HCT116 (cell line): ENCODE results near the gene BCL11A. TPM values are rescaled to one million over a fixed set of nuclear protein-coding genes. Genes with fewer than 3 reads are reported as not detected.

ENCODE experiments used
- ATAC-seq: fragments of 200-7000 bp; cut with Tn5 transposase; 2 replicates; pipeline ENCODE4 v1.9.1; 2020; ENCODE audit warnings: mild to moderate bottlenecking, moderate library complexity
- BruUV-seq: library from RNA; stranded (reverse); fragments of 400-500 nt; replicated peaks from 2 replicates; lab custom pipeline; 2021; lab: Mats Ljungman, UMichigan
- CTCF ChIA-PET: fragments of 300-600 bp; sonication (Branson Sonifier 250); formaldehyde crosslinking; loops from one replicate; lab custom pipeline; 2021; ENCODE audit warnings: antibody characterized with exemption; lab: Charles Lee
- POLR2A ChIA-PET: fragments of 300-600, 350-600 bp; sonication (Branson Sonifier 250); formaldehyde crosslinking; loops from one replicate; lab custom pipeline; 2021; ENCODE audit warnings: antibody characterized with exemption; lab: Charles Lee
- RAD21 ChIA-PET, 2 experiments: fragments of 300-600 bp; sonication (Branson Sonifier 250); formaldehyde crosslinking; loops; one replicate each; lab custom pipeline; 2023; ENCODE audit warnings: low total read pairs in 2 of 2; ENCODE audit not compliant: uncharacterized antibody in 2 of 2, unreplicated experiment in 2 of 2, low non-redundant PET in 1 of 2; lab: Charles Lee
- DNase-seq: peaks from one replicate; pipeline ENCODE4 v3.0.0-alpha.2; 2010; ENCODE audit warnings: low read depth, low spot score
- H2AFZ ChIP-seq: fragments of 200-600 bp; shearing (Covaris generic), sonication (generic); 2 replicates; pipeline ENCODE4 v1.6.1; 2017; ENCODE audit warnings: low read depth, mixed run types, mixed read lengths, antibody characterized with exemption, low read length; ENCODE audit not compliant: poor library complexity, severe bottlenecking
- H3K27ac ChIP-seq: 2 replicates; pipeline ENCODE4 v1.5.1; 2012; ENCODE audit warnings: low read depth, low read length
- H3K27me3 ChIP-seq: fragments of 200-600 bp; sonication (generic); 2 replicates; pipeline ENCODE4 v1.6.1; 2016; ENCODE audit warnings: mixed run types, low read length, mixed read lengths; ENCODE audit not compliant: insufficient read depth
- H3K36me3 ChIP-seq, 2 experiments: fragments of 200-500 bp in 1 of 2; fragments of 200-600 bp in 1 of 2; sonication (Bioruptor generic) in 1 of 2; sonication (generic) in 1 of 2; 2 replicates each; pipeline versions ENCODE4 v1.5.1 to v1.6.1; 2014 to 2016; ENCODE audit warnings: low read length in 2 of 2, inconsistent platforms in 1 of 2, mixed read lengths in 1 of 2, mixed run types in 1 of 2; ENCODE audit not compliant: insufficient read depth in 2 of 2, control insufficient read depth in 1 of 2
- H3K4me1 ChIP-seq, 2 experiments: fragments of 200-600 bp in 1 of 2; sonication (generic) in 1 of 2; 2 replicates each; pipeline versions ENCODE4 v1.5.1 to v1.6.1; 2012 to 2017; ENCODE audit warnings: low read length in 2 of 2, inconsistent platforms in 1 of 2, mild to moderate bottlenecking in 1 of 2, mixed read lengths in 1 of 2, mixed run types in 1 of 2, moderate library complexity in 1 of 2; ENCODE audit not compliant: insufficient read depth in 2 of 2, control insufficient read depth in 1 of 2
- H3K4me2 ChIP-seq: fragments of 200-600 bp; sonication (generic); 2 replicates; pipeline ENCODE4 v1.6.1; 2017; ENCODE audit warnings: mixed run types, low read length, mixed read lengths
- H3K4me3 ChIP-seq, 2 experiments: fragments of 200-600 bp in 1 of 2; sonication (generic) in 1 of 2; replicated peaks in 1 of 2; 2 replicates each; pipeline ENCODE4 v1.5.1; 2011 to 2016; ENCODE audit warnings: low read length in 2 of 2, control low read depth in 1 of 2, low read depth in 1 of 2, mild to moderate bottlenecking in 1 of 2, mixed read lengths in 1 of 2, mixed run types in 1 of 2
- H3K79me2 ChIP-seq: fragments of 200-600 bp; sonication (generic); 2 replicates; pipeline ENCODE4 v1.6.1; 2017; ENCODE audit warnings: mild to moderate bottlenecking, mixed run types, low read length, moderate library complexity, mixed read lengths; ENCODE audit not compliant: insufficient read depth
- H3K9ac ChIP-seq: fragments of 200-600 bp; sonication (generic); 2 replicates; pipeline ENCODE4 v1.6.1; 2016; ENCODE audit warnings: low read length, mixed read lengths
- H3K9me2 ChIP-seq: fragments of 200-600 bp; sonication (generic), shearing (Covaris generic); 2 replicates; pipeline ENCODE4 v1.6.1; 2017; ENCODE audit warnings: mixed run types, mild to moderate bottlenecking, moderate library complexity; ENCODE audit not compliant: insufficient read depth
- H3K9me3 ChIP-seq, 2 experiments: fragments of 200-500 bp in 1 of 2; fragments of 200-600 bp in 1 of 2; sonication (Bioruptor generic) in 1 of 2; sonication (generic) in 1 of 2; 2 replicates each; pipeline ENCODE4 v1.6.1; 2014 to 2017; ENCODE audit warnings: low read length in 2 of 2, mixed read lengths in 2 of 2, inconsistent platforms in 1 of 2, low read depth in 1 of 2, mild to moderate bottlenecking in 1 of 2, mixed run types in 1 of 2, moderate library complexity in 1 of 2; ENCODE audit not compliant: control insufficient read depth in 1 of 2, insufficient read depth in 1 of 2
- H4K20me1 ChIP-seq: fragments of 200-600 bp; sonication (generic), shearing (Covaris generic); 2 replicates; pipeline ENCODE4 v1.6.1; 2017; ENCODE audit warnings: mixed run types, mild to moderate bottlenecking, moderate library complexity; ENCODE audit not compliant: insufficient read depth
- CBX3 ChIP-seq: IDR thresholded peaks from 2 replicates; pipeline ENCODE4 v1.6.1; 2012; ENCODE audit warnings: low read depth
- CEBPB ChIP-seq: IDR thresholded peaks from 2 replicates; pipeline ENCODE4 v1.6.1; 2012; ENCODE audit warnings: low read depth
- EZH2phosphoT487 ChIP-seq: fragments of 200-600 bp; IDR thresholded peaks from 2 replicates; pipeline ENCODE4 v1.6.1; 2018; ENCODE audit warnings: antibody characterized with exemption, borderline replicate concordance
- JUND ChIP-seq: IDR thresholded peaks from 2 replicates; pipeline ENCODE4 v1.6.1; 2012
- POLR2A ChIP-seq: IDR thresholded peaks from 2 replicates; pipeline ENCODE4 v1.7.0; 2011; ENCODE audit warnings: borderline replicate concordance; ENCODE audit not compliant: insufficient read depth, insufficient read length; ENCODE audit errors: extremely low read depth
- RAD21 ChIP-seq: IDR thresholded peaks from 2 replicates; pipeline ENCODE4 v1.6.1; 2012; ENCODE audit warnings: low read depth, mild to moderate bottlenecking
- TCF7L2 ChIP-seq: IDR thresholded peaks from 2 replicates; pipeline ENCODE4 v1.7.0; 2011; ENCODE audit warnings: borderline replicate concordance, inconsistent platforms; ENCODE audit not compliant: insufficient read depth, insufficient read length; ENCODE audit errors: extremely low read depth
- YY1 ChIP-seq: IDR thresholded peaks from 2 replicates; pipeline ENCODE4 v1.6.1; 2011; ENCODE audit warnings: low read length, low read depth, moderate library complexity, mild to moderate bottlenecking; ENCODE audit not compliant: insufficient replicate concordance; ENCODE audit errors: extremely low read depth
- ZNF274 ChIP-seq: fragments of 200-500 bp; sonication (Bioruptor generic); IDR thresholded peaks from 2 replicates; pipeline ENCODE4 v1.6.1; 2014; ENCODE audit warnings: mild to moderate bottlenecking, low read depth, low read length, inconsistent platforms
- intact Hi-C: fragments of 100-400 bp; cut with micrococcal nuclease; formaldehyde crosslinking; loops from 2 replicates; pipeline ENCODE4 v1.10.0; 2022
- total RNA-seq: library from RNA; stranded (reverse); gene quantifications from one replicate; pipeline ENCODE4 v1.2.1, GENCODE V29; 2021; ENCODE audit not compliant: unreplicated experiment
- TF ChIP-seq, protein P1 (sequence below): IDR thresholded peaks from 2 replicates; pipeline ENCODE4 v1.6.1; 2011; ENCODE audit warnings: mild to moderate bottlenecking, low read length, moderate library complexity; ENCODE audit not compliant: insufficient replicate concordance; ENCODE audit errors: extremely low read depth

BCL11A gene
- total RNA-seq, 1 experiment from 2014 or later = 0.71 TPM

- Histone ChIP-seq H3K4me2 (no peak overlapping the region), H3K4me1 (no peaks in the 10 kb centered on the region), H3K27ac (no peak overlapping the region), H3K9ac (no peak overlapping the region), H3K79me2 (no peaks in the 10 kb centered on the region), H3K27me3 (peaks cover 14% of the 10 kb centered on the region; the same call in 1 of the 2 replicates), H4K20me1 (no peaks in the 10 kb centered on the region), H3K9me3 (no peaks in the 10 kb centered on the region), H3K9me2 (no peaks in the 10 kb centered on the region), H3K4me3 (no peak overlapping the region), H3K36me3 (no peaks in the 10 kb centered on the region), H2AFZ (no peak overlapping the region)
- TF ChIP-seq CBX3 = no peak
- TF ChIP-seq RAD21 = no peak
- no peak for TF ChIP-seq CEBPB
- no peak for TF ChIP-seq TCF7L2
- no peak for TF ChIP-seq POLR2A
- no peak for TF ChIP-seq YY1
- no peak for TF ChIP-seq JUND
- TF ChIP-seq EZH2phosphoT487 = no peak
- TF ChIP-seq, protein P1, sequence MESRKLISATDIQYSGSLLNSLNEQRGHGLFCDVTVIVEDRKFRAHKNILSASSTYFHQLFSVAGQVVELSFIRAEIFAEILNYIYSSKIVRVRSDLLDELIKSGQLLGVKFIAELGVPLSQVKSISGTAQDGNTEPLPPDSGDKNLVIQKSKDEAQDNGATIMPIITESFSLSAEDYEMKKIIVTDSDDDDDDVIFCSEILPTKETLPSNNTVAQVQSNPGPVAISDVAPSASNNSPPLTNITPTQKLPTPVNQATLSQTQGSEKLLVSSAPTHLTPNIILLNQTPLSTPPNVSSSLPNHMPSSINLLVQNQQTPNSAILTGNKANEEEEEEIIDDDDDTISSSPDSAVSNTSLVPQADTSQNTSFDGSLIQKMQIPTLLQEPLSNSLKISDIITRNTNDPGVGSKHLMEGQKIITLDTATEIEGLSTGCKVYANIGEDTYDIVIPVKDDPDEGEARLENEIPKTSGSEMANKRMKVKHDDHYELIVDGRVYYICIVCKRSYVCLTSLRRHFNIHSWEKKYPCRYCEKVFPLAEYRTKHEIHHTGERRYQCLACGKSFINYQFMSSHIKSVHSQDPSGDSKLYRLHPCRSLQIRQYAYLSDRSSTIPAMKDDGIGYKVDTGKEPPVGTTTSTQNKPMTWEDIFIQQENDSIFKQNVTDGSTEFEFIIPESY = no peak
- TF ChIP-seq ZNF274 = no peak
- ChIA-PET CTCF (interaction anchor here (0.6 kb wide), 1 partner anchor 51 kb away, joined by 3 read pairs; no protein-coding TSS in a partner anchor), POLR2A (no interaction called here), RAD21 (no interaction called here)
- DNase-seq (no peak), ATAC-seq (no peak)
- intact Hi-C loops = no loop called here
- BruUV-seq = no TSS peak
Observed at GRCh38 chr2:60498816-60499429, 54.5 kb downstream of the BCL11A start.
